ENCODE data around the gene AGAP1.

DNA sequence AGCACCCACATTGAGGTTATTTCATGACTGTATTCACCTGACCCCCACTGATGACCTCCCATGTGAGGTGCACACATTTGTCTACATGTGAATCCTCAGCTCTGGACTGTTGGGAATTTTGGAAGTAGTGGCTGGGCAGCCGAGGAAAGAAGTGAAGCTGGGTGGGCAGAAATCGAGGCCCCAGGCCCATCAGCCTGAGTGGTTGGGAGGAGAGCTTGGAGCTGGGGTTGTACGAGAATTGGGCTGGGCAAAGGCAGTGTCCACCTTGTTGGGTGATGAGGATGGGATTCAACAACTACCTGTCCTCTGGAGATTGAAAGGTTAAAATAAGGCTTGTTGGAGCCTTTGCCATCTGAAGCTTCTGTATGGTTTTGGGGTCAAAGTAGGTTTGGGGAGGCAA is 35.8 kb downstream of the AGAP1 start:
- TF ChIP-seq, protein P1, sequence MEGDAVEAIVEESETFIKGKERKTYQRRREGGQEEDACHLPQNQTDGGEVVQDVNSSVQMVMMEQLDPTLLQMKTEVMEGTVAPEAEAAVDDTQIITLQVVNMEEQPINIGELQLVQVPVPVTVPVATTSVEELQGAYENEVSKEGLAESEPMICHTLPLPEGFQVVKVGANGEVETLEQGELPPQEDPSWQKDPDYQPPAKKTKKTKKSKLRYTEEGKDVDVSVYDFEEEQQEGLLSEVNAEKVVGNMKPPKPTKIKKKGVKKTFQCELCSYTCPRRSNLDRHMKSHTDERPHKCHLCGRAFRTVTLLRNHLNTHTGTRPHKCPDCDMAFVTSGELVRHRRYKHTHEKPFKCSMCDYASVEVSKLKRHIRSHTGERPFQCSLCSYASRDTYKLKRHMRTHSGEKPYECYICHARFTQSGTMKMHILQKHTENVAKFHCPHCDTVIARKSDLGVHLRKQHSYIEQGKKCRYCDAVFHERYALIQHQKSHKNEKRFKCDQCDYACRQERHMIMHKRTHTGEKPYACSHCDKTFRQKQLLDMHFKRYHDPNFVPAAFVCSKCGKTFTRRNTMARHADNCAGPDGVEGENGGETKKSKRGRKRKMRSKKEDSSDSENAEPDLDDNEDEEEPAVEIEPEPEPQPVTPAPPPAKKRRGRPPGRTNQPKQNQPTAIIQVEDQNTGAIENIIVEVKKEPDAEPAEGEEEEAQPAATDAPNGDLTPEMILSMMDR (IDR thresholded peaks at IDR 0.05), result no peak
- no peak for TF ChIP-seq POLR2A (IDR thresholded peaks at IDR 0.05)
- TF ChIP-seq POLR2AphosphoS5 (IDR thresholded peaks at IDR 0.05; ENCODE audit: insufficient read depth in 1 of 2, low read depth in 1 of 2), result no peak

Measured in vagina (tissue), 2 donors.